ENCODE results near the gene SCYL1.
"Not testable (repeated sequence)": the region's sequence is repeated elsewhere in the genome, so short reads cannot be mapped to it uniquely, and the experiment has no call there.

SCYL1 gene

DNA sequence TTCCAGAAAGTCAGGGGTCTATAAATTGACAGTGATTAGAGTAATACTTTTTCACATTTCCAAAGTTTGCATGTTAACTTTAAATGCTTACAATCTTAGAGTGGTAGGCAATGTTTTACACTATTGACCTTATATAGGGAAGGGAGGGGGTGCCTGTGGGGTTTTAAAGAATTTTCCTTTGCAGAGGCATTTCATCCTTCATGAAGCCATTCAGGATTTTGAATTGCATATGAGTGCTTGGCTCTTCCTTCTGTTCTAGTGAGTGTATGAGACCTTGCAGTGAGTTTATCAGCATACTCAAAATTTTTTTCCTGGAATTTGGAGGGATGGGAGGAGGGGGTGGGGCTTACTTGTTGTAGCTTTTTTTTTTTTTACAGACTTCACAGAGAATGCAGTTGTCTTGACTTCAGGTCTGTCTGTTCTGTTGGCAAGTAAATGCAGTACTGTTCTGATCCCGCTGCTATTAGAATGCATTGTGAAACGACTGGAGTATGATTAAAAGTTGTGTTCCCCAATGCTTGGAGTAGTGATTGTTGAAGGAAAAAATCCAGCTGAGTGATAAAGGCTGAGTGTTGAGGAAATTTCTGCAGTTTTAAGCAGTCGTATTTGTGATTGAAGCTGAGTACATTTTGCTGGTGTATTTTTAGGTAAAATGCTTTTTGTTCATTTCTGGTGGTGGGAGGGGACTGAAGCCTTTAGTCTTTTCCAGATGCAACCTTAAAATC, 20.8 kb upstream of the SCYL1 start:
- H3K4me3 ChIP-seq (ENCODE audit: low read depth, low read length), result peak overlapping the region; percentile 71
- TF ChIP-seq, protein P1, sequence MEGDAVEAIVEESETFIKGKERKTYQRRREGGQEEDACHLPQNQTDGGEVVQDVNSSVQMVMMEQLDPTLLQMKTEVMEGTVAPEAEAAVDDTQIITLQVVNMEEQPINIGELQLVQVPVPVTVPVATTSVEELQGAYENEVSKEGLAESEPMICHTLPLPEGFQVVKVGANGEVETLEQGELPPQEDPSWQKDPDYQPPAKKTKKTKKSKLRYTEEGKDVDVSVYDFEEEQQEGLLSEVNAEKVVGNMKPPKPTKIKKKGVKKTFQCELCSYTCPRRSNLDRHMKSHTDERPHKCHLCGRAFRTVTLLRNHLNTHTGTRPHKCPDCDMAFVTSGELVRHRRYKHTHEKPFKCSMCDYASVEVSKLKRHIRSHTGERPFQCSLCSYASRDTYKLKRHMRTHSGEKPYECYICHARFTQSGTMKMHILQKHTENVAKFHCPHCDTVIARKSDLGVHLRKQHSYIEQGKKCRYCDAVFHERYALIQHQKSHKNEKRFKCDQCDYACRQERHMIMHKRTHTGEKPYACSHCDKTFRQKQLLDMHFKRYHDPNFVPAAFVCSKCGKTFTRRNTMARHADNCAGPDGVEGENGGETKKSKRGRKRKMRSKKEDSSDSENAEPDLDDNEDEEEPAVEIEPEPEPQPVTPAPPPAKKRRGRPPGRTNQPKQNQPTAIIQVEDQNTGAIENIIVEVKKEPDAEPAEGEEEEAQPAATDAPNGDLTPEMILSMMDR (IDR thresholded peaks at IDR 0.05; ENCODE audit: low read depth, low read length, missing control alignments), result no peak
- DNase-seq (ENCODE audit: low read depth), result no peak

DNA sequence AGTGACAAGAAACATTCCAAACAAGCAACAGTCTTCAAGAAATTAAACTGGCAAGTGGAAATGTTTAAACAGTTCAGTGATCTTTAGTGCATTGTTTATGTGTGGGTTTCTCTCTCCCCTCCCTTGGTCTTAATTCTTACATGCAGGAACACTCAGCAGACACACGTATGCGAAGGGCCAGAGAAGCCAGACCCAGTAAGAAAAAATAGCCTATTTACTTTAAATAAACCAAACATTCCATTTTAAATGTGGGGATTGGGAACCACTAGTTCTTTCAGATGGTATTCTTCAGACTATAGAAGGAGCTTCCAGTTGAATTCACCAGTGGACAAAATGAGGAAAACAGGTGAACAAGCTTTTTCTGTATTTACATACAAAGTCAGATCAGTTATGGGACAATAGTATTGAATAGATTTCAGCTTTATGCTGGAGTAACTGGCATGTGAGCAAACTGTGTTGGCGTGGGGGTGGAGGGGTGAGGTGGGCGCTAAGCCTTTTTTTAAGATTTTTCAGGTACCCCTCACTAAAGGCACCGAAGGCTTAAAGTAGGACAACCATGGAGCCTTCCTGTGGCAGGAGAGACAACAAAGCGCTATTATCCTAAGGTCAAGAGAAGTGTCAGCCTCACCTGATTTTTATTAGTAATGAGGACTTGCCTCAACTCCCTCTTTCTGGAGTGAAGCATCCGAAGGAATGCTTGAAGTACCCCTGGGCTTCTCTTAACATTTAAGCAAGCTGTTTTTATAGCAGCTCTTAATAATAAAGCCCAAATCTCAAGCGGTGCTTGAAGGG, 20.0 kb upstream of the SCYL1 start:
- DNase-seq (ENCODE audit: low read depth), result no peak
- H3K4me3 ChIP-seq (ENCODE audit: low read depth, low read length), result peak overlapping the region; percentile 71
- TF ChIP-seq, protein P1 (IDR thresholded peaks at IDR 0.05; ENCODE audit: low read depth, low read length, missing control alignments), result no peak

GRCh38 chr11:65505466-65506289, 19.2 kb upstream of the SCYL1 start:
- TF ChIP-seq, protein P1 (IDR thresholded peaks at IDR 0.05; ENCODE audit: low read depth, low read length, missing control alignments), result no peak
- no peak for DNase-seq (ENCODE audit: low read depth)
- H3K4me3 ChIP-seq (ENCODE audit: low read depth, low read length), result peak overlapping the region; percentile 71

DNA sequence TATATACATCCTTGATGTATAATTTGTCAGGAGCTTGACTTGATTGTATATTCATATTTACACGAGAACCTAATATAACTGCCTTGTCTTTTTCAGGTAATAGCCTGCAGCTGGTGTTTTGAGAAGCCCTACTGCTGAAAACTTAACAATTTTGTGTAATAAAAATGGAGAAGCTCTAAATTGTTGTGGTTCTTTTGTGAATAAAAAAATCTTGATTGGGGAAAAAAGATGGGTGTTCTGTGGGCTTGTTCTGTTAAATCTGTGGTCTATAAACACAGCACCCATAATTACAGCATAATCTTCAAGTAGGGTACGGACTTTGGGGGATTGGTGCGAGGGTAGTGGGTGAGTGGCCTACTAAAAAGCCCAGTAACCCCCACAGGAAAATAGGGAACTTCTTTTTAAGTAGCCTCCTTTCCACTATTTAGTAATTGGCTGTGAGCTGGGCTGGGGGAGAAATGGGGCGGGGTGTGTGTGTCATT, 18.6 kb upstream of the SCYL1 start:
- H3K4me3 ChIP-seq (ENCODE audit: low read depth, low read length), result peak overlapping the region; percentile 71; the same call in 1 of the 2 replicates
- no peak for DNase-seq (ENCODE audit: low read depth)
- TF ChIP-seq, protein P1 (IDR thresholded peaks at IDR 0.05; ENCODE audit: low read depth, low read length, missing control alignments), result no peak

DNA sequence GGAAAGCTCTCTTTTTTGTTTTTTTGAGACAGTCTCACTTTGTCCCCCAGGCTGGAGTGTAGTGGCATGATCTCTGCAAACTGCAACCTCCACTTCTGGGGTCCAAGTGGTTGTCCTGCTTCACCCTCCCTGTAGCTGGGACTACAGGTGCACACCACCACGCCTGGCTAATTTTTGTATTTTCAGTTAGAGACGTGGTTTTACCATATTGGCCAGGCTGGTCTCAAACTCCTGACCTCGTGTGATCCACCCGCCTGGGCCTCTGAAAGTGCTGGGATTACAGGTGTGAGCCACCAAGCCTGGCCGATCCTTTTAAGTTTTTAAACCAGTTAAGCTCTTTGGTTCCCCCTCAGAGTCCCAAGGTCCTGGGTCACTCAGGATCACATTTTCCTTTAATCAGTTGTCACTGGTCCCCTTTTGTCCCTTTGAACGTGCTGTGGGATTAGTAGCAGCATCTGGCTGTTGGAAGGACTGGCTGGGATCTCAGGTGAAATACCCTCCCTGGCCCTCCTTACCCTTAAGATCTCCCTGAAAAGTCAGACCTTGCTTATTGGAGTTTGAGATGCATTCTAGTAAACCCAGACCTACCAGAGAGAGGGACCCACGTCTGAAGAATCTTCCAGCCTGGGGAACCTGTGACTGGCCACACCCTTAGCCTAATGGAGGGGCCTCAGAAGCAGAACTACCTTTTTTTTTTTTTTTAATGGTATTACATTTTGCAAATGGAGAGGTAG, 17.9 kb upstream of the SCYL1 start:
- TF ChIP-seq, protein P1 (IDR thresholded peaks at IDR 0.05; ENCODE audit: low read depth, low read length, missing control alignments), result no peak
- no peak overlapping the region for H3K4me3 ChIP-seq (ENCODE audit: low read depth, low read length)
- peak; percentile 88 for DNase-seq (ENCODE audit: low read depth)

- not testable (repeated sequence) for DNase-seq (ENCODE audit: low read depth); H3K4me3 ChIP-seq (ENCODE audit: low read depth, low read length)
Measured at GRCh38 chr11:65512311-65512710, 12.6 kb upstream of the SCYL1 start.

Measured in GM12864 (cell line).